CD8-positive, alpha-beta memory T cell (primary cell): ENCODE data around the gene ADAMTSL1. TPM values are rescaled to one million over a fixed set of nuclear protein-coding genes. Genes with fewer than 3 reads are reported as not detected.

ENCODE experiments used
- CTCF ChIA-PET: fragments of 350-600 bp; sonication (Branson Sonifier 250); formaldehyde crosslinking; loops from one replicate; lab custom pipeline; 2021; ENCODE audit warnings: antibody characterized with exemption; lab: Charles Lee
- POLR2A ChIA-PET: fragments of 350-600 bp; sonication (Branson Sonifier 250); formaldehyde crosslinking; loops from one replicate; lab custom pipeline; 2021; ENCODE audit warnings: antibody characterized with exemption; lab: Charles Lee
- DNase-seq, 5 donors: peaks; one replicate each; pipeline versions ENCODE4 v3.0.0 to v3.0.0-alpha.2; 2020 to 2022; ENCODE audit warnings: mixed read lengths in 1 of 5
- H3K27ac ChIP-seq: one replicate; pipeline ENCODE4 v1.7.0; 2013; ENCODE audit warnings: low read depth, mild to moderate bottlenecking, low read length, moderate library complexity
- H3K27me3 ChIP-seq: 2 replicates; pipeline ENCODE4 v1.7.0; 2013; ENCODE audit warnings: low read length, mild to moderate bottlenecking; ENCODE audit not compliant: insufficient read depth, poor library complexity, severe bottlenecking
- H3K36me3 ChIP-seq: 2 replicates; pipeline ENCODE4 v1.7.0; 2013; ENCODE audit warnings: mild to moderate bottlenecking, low read length, moderate library complexity; ENCODE audit not compliant: insufficient read depth
- H3K4me1 ChIP-seq: 2 replicates; pipeline ENCODE4 v1.7.0; 2013; ENCODE audit warnings: mild to moderate bottlenecking, low read length, moderate library complexity; ENCODE audit not compliant: insufficient read depth
- H3K4me3 ChIP-seq: 2 replicates; pipeline ENCODE4 v1.7.0; 2013; ENCODE audit warnings: mild to moderate bottlenecking, low read length
- H3K9me3 ChIP-seq: 2 replicates; pipeline ENCODE4 v1.7.0; 2013; ENCODE audit warnings: mild to moderate bottlenecking, low read length
- H3K27ac Mint-ChIP-seq, 8 donors: one replicate each; pipeline ENCODE4 v1.8.0; 2020 to 2021; ENCODE audit warnings: mixed read lengths in 8 of 8, mild to moderate bottlenecking in 6 of 8, inconsistent platforms in 3 of 8, moderate library complexity in 3 of 8
- H3K27me3 Mint-ChIP-seq, 2 donors: one replicate each; pipeline ENCODE4 v1.8.0; 2020 to 2021; ENCODE audit warnings: mixed read lengths in 2 of 2, mild to moderate bottlenecking in 1 of 2, moderate library complexity in 1 of 2
- H3K36me3 Mint-ChIP-seq, 3 donors: one replicate each; pipeline ENCODE4 v1.8.0; 2020 to 2021; ENCODE audit warnings: mixed read lengths in 3 of 3, inconsistent platforms in 1 of 3, mild to moderate bottlenecking in 1 of 3
- H3K4me1 Mint-ChIP-seq, 3 donors: one replicate each; pipeline ENCODE4 v1.8.0; 2020 to 2021; ENCODE audit warnings: mixed read lengths in 3 of 3, inconsistent platforms in 1 of 3, mild to moderate bottlenecking in 1 of 3
- H3K4me3 Mint-ChIP-seq, 7 donors: one replicate each; pipeline ENCODE4 v1.8.0; 2020 to 2021; ENCODE audit warnings: mixed read lengths in 7 of 7, mild to moderate bottlenecking in 6 of 7, moderate library complexity in 4 of 7, inconsistent platforms in 2 of 7
- H3K9me3 Mint-ChIP-seq, 5 donors: one replicate each; pipeline ENCODE4 v1.8.0; 2020 to 2022; ENCODE audit warnings: mixed read lengths in 5 of 5, mild to moderate bottlenecking in 3 of 5, moderate library complexity in 2 of 5, inconsistent platforms in 1 of 5
- polyA plus RNA-seq: library from polyadenylated mRNA; unstranded; fragments of 300-500 nt; fragmentation: Illumina TruSeq; gene quantifications from one replicate; pipeline ENCODE4 v1.2.3, GENCODE V29; 2021
- total RNA-seq, 2 experiments: library from RNA; stranded (reverse); gene quantifications; one replicate each; pipeline ENCODE4 v1.2.3, GENCODE V29; 2021

ADAMTSL1 gene
- total and polyA plus RNA-seq, 3 experiments from 2014 or later: not detected

GRCh38 chr9:18726546-18726945 is 252.6 kb downstream of the ADAMTSL1 start:
- H3K4me1 Mint-ChIP-seq: no peaks in the 10 kb centered on the region
- no peaks in the 10 kb centered on the region for H3K27me3 ChIP-seq
- no peaks in the 10 kb centered on the region for H3K4me1 ChIP-seq
- H3K27me3 Mint-ChIP-seq: peaks cover 5 to 6% of the 10 kb centered on the region in 2 donors
- H3K36me3 Mint-ChIP-seq: no peaks in the 10 kb centered on the region
- H3K9me3 ChIP-seq: no peaks in the 10 kb centered on the region
- peaks cover 0 to 2% (median 0%) of the 10 kb centered on the region in 5 donors for H3K9me3 Mint-ChIP-seq
- no peak overlapping the region for H3K4me3 ChIP-seq
- ChIA-PET POLR2A (no interaction called here), CTCF (no interaction called here)
- H3K27ac ChIP-seq: no peak overlapping the region
- DNase-seq: no peak
- no peaks in the 10 kb centered on the region for H3K36me3 ChIP-seq
- H3K4me3 Mint-ChIP-seq: no peak overlapping the region
- H3K27ac Mint-ChIP-seq: no peak overlapping the region

- Histone ChIP-seq H3K9me3 (no peaks in the 10 kb centered on the region), H3K27ac (no peak overlapping the region), H3K36me3 (no peaks in the 10 kb centered on the region), H3K27me3 (no peaks in the 10 kb centered on the region), H3K4me3 (no peak overlapping the region), H3K4me1 (no peaks in the 10 kb centered on the region)
- no peak for DNase-seq
- H3K27me3 Mint-ChIP-seq: peaks cover 5 to 6% of the 10 kb centered on the region in 2 donors
- no peak overlapping the region for H3K4me3 Mint-ChIP-seq
- H3K9me3 Mint-ChIP-seq: peaks cover 0 to 2% (median 0%) of the 10 kb centered on the region in 5 donors
- no peak overlapping the region for H3K27ac Mint-ChIP-seq
- no peaks in the 10 kb centered on the region for H3K4me1 Mint-ChIP-seq
- H3K36me3 Mint-ChIP-seq: no peaks in the 10 kb centered on the region
- POLR2A ChIA-PET: no interaction called here
- CTCF ChIA-PET: no interaction called here
Observed at GRCh38 chr9:18727904-18728303, 254.0 kb downstream of the ADAMTSL1 start.

- DNase-seq: no peak
- no peaks in the 10 kb centered on the region for H3K36me3 ChIP-seq
- H3K4me1 ChIP-seq: no peaks in the 10 kb centered on the region
- no peaks in the 10 kb centered on the region for H3K27me3 ChIP-seq
- Mint-ChIP-seq H3K36me3 (no peaks in the 10 kb centered on the region), H3K4me1 (no peaks in the 10 kb centered on the region), H3K4me3 (no peak overlapping the region), H3K27ac (no peak overlapping the region), H3K27me3 (peaks cover 0 to 6% of the 10 kb centered on the region in 2 donors), H3K9me3 (peaks cover 0 to 2% (median 0%) of the 10 kb centered on the region in 5 donors)
- ChIA-PET POLR2A (no interaction called here), CTCF (no interaction called here)
- no peak overlapping the region for H3K27ac ChIP-seq
- H3K9me3 ChIP-seq: no peaks in the 10 kb centered on the region
- H3K4me3 ChIP-seq: no peak overlapping the region
Observed at GRCh38 chr9:18728642-18729041, 254.7 kb downstream of the ADAMTSL1 start.

- ChIA-PET CTCF (no interaction called here), POLR2A (no interaction called here)
- H3K27me3 Mint-ChIP-seq: peaks cover 0 to 3% of the 10 kb centered on the region in 2 donors
- Histone ChIP-seq H3K27me3 (no peaks in the 10 kb centered on the region), H3K9me3 (no peaks in the 10 kb centered on the region), H3K36me3 (no peaks in the 10 kb centered on the region), H3K4me1 (no peaks in the 10 kb centered on the region), H3K4me3 (no peak overlapping the region), H3K27ac (no peak overlapping the region)
- no peak for DNase-seq
- H3K4me1 Mint-ChIP-seq: no peaks in the 10 kb centered on the region
- no peak overlapping the region for H3K4me3 Mint-ChIP-seq
- H3K9me3 Mint-ChIP-seq: peaks cover 0 to 2% (median 0%) of the 10 kb centered on the region in 5 donors
- H3K27ac Mint-ChIP-seq: no peak overlapping the region
- H3K36me3 Mint-ChIP-seq: no peaks in the 10 kb centered on the region
Observed at GRCh38 chr9:18730241-18730640, 256.3 kb downstream of the ADAMTSL1 start.

GRCh38 chr9:18739127-18739526 is 265.2 kb downstream of the ADAMTSL1 start:
- Histone ChIP-seq H3K4me1 (no peaks in the 10 kb centered on the region), H3K27ac (no peak overlapping the region), H3K9me3 (no peaks in the 10 kb centered on the region), H3K27me3 (no peaks in the 10 kb centered on the region), H3K4me3 (no peak overlapping the region), H3K36me3 (no peaks in the 10 kb centered on the region)
- ChIA-PET POLR2A (no interaction called here), CTCF (no interaction called here)
- Mint-ChIP-seq H3K36me3 (no peaks in the 10 kb centered on the region), H3K27ac (no peak overlapping the region), H3K4me1 (no peaks in the 10 kb centered on the region), H3K4me3 (no peak overlapping the region), H3K27me3 (peaks cover 0 to 3% of the 10 kb centered on the region in 2 donors), H3K9me3 (no peaks in the 10 kb centered on the region)
- no peak for DNase-seq

- POLR2A ChIA-PET: no interaction called here
- Mint-ChIP-seq H3K36me3 (no peaks in the 10 kb centered on the region), H3K4me3 (no peak overlapping the region), H3K9me3 (no peaks in the 10 kb centered on the region), H3K27ac (no peak overlapping the region), H3K27me3 (peaks cover 0 to 3% of the 10 kb centered on the region in 2 donors), H3K4me1 (no peaks in the 10 kb centered on the region)
- H3K27me3 ChIP-seq: no peaks in the 10 kb centered on the region
- no peaks in the 10 kb centered on the region for H3K9me3 ChIP-seq
- no peaks in the 10 kb centered on the region for H3K36me3 ChIP-seq
- DNase-seq: no peak
- CTCF ChIA-PET: no interaction called here
- no peaks in the 10 kb centered on the region for H3K4me1 ChIP-seq
- H3K4me3 ChIP-seq: no peak overlapping the region
- H3K27ac ChIP-seq: no peak overlapping the region
Observed at GRCh38 chr9:18739641-18740318, 265.8 kb downstream of the ADAMTSL1 start.

- H3K4me3 Mint-ChIP-seq: no peak overlapping the region
- H3K9me3 Mint-ChIP-seq: no peaks in the 10 kb centered on the region
- Histone ChIP-seq H3K27me3 (no peaks in the 10 kb centered on the region), H3K4me1 (no peaks in the 10 kb centered on the region), H3K27ac (no peak overlapping the region), H3K36me3 (no peaks in the 10 kb centered on the region), H3K9me3 (no peaks in the 10 kb centered on the region), H3K4me3 (no peak overlapping the region)
- POLR2A ChIA-PET: no interaction called here
- no peaks in the 10 kb centered on the region for H3K36me3 Mint-ChIP-seq
- H3K27me3 Mint-ChIP-seq: peaks cover 0 to 3% of the 10 kb centered on the region in 2 donors
- H3K4me1 Mint-ChIP-seq: no peaks in the 10 kb centered on the region
- no peak for DNase-seq
- no peak overlapping the region for H3K27ac Mint-ChIP-seq
- CTCF ChIA-PET: no interaction called here
Observed at GRCh38 chr9:18741359-18741758, 267.4 kb downstream of the ADAMTSL1 start.

- Mint-ChIP-seq H3K36me3 (no peaks in the 10 kb centered on the region), H3K4me3 (no peak overlapping the region), H3K4me1 (no peaks in the 10 kb centered on the region), H3K9me3 (no peaks in the 10 kb centered on the region), H3K27me3 (peaks cover 0 to 3% of the 10 kb centered on the region in 2 donors), H3K27ac (no peak overlapping the region)
- ChIA-PET POLR2A (no interaction called here), CTCF (no interaction called here)
- Histone ChIP-seq H3K9me3 (no peaks in the 10 kb centered on the region), H3K27me3 (no peaks in the 10 kb centered on the region), H3K27ac (no peak overlapping the region), H3K4me3 (no peak overlapping the region), H3K36me3 (no peaks in the 10 kb centered on the region), H3K4me1 (no peaks in the 10 kb centered on the region)
- DNase-seq: no peak
Observed at GRCh38 chr9:18741945-18742344, 268.0 kb downstream of the ADAMTSL1 start.
